Measurements from ENCODE around the gene PHF5A. TPM values are rescaled to one million over a fixed set of nuclear protein-coding genes. Genes with fewer than 3 reads are reported as not detected.

The PHF5A gene
- polyA plus RNA-seq, 1 of the 3 experiments (the other 2 are of a cell fraction) = 39.6 TPM

GRCh38 chr22:41429232-41429950 lies 39.1 kb downstream of the PHF5A start:
- H3K9me2 ChIP-seq = no peaks in the 10 kb centered on the region
- CTCF ChIA-PET = no interaction called here
- H3K36me3 ChIP-seq (replicated peaks in 1 of 2; ENCODE audit: control insufficient read depth in 1 of 2, insufficient read depth in 2 of 2, low read length in 1 of 2) = peaks cover 0 to 3% of the 10 kb centered on the region in 2 experiments
- H3K9ac ChIP-seq = no peak overlapping the region
- no peak overlapping the region for H3K27ac ChIP-seq (ENCODE audit: low read depth in 2 of 2, low read length in 1 of 2)
- no peak for DNase-seq
- POLR2A ChIA-PET = interaction anchor here (0.7 kb wide), 1 partner anchor 89 kb away, joined by 3 read pairs; no protein-coding TSS in a partner anchor
- H3K9me3 ChIP-seq = no peaks in the 10 kb centered on the region
- no peak overlapping the region for H3K4me2 ChIP-seq
- no peaks in the 10 kb centered on the region for H3K79me2 ChIP-seq (ENCODE audit: insufficient read depth)
- H4K20me1 ChIP-seq (ENCODE audit: insufficient read depth) = no peaks in the 10 kb centered on the region
- H3K27me3 ChIP-seq (ENCODE audit: insufficient read depth) = no peaks in the 10 kb centered on the region
- no peaks in the 10 kb centered on the region for H3F3A ChIP-seq (replicated peaks; ENCODE audit: insufficient read depth)
- 94% methylated on average over 5 of the region's 13 CpGs for WGBS (ENCODE audit: low lambda C conversion rate)
- H2AFZ ChIP-seq (ENCODE audit: low read depth) = no peak overlapping the region
- TF ChIP-seq FOSL2 (IDR thresholded peaks at IDR 0.05; ENCODE audit: borderline replicate concordance, low read depth) = no peak
- no peak for TF ChIP-seq IRF3 (IDR thresholded peaks at IDR 0.05; ENCODE audit: low read depth, low read length)
- TF ChIP-seq USF2 (IDR thresholded peaks at IDR 0.05; ENCODE audit: borderline replicate concordance, low read depth, low read length) = no peak
- no peak for TF ChIP-seq PBX3 (IDR thresholded peaks at IDR 0.05)
- TF ChIP-seq EP300 (IDR thresholded peaks at IDR 0.05; ENCODE audit: borderline replicate concordance in 1 of 2, low read depth in 1 of 2, low read length in 1 of 2) = no peak
- TF ChIP-seq RXRA (IDR thresholded peaks at IDR 0.05; ENCODE audit: borderline replicate concordance, low read depth) = no peak
- no peak for TF ChIP-seq SIN3A (IDR thresholded peaks at IDR 0.05; ENCODE audit: borderline replicate concordance, low read depth, low read length)
- TF ChIP-seq FOXM1 (IDR thresholded peaks at IDR 0.05; ENCODE audit: low read depth) = no peak
- no peak for TF ChIP-seq MAX (IDR thresholded peaks at IDR 0.05; ENCODE audit: low read depth)
- no peak for TF ChIP-seq CTCF (IDR thresholded peaks at IDR 0.05)
- TF ChIP-seq RAD21 (IDR thresholded peaks at IDR 0.05; ENCODE audit: low read length) = no peak
- TF ChIP-seq RCOR1 (IDR thresholded peaks at IDR 0.05; ENCODE audit: low read length) = no peak
- no peaks in the 10 kb centered on the region for H3K4me1 ChIP-seq (ENCODE audit: control insufficient read depth in 1 of 2, insufficient read depth in 2 of 2, low read depth in 1 of 2, low read length in 1 of 2)
- no peak overlapping the region for H3K4me3 ChIP-seq (ENCODE audit: low read depth in 2 of 2, low read length in 1 of 2)
